Measurements from ENCODE around the gene SARDH. TPM values are rescaled to one million over a fixed set of nuclear protein-coding genes. Genes with fewer than 3 reads are reported as not detected.
"Not testable (repeated sequence)": the region's sequence is repeated elsewhere in the genome, so short reads cannot be mapped to it uniquely, and the experiment has no call there.

The SARDH gene
- total and polyA plus RNA-seq, 2 donors from 2014 or later, result 4.6 to 12.0 TPM

DNA sequence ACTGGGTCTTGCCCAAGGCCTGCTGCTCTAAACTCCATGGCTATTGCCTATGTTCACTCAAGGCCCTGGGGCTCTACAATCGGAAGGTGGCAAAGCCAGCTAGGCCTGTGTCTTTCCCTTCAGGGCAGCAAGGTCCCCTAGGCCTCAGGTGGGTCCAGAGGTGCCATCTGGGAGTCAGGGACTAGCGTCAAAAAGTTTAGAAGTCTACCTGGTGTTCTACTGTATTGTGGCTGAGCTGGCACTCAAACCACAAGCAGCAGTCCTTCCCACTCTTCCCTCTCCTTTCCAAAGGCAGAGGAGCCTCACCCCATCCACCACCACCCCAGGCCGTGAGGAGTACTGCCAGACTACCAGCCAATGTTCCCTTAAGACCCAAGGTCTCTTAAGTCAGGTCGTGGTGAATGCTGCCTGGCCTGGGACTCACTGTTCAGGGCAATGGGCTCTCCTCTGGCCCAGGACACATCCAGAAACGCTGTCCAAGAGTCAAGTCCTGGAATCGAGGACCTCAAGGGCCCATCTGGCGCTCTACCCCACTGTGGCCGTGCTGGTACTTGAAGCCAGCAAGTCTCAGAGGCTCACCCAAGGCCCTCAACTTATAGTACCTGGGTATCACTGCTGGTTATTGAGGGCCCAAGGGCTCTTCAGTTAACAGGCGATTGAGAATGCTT is 13.0 kb upstream of the SARDH start:
- no peaks in the 10 kb centered on the region for H3K27me3 ChIP-seq (ENCODE audit: control insufficient read depth, insufficient read depth, low read length)
- H3K9ac ChIP-seq (ENCODE audit: low read length in 3 of 3), result no peak overlapping the region
- intact Hi-C loops (cut with DNase I), result no loop called here
- H3K9me3 ChIP-seq (ENCODE audit: control insufficient read depth in 2 of 3, insufficient read depth in 1 of 3, low read length in 3 of 3), result no peaks in the 10 kb centered on the region
- H3K36me3 ChIP-seq (ENCODE audit: control insufficient read depth in 2 of 3, insufficient read depth in 3 of 3, low read length in 3 of 3), result no peaks in the 10 kb centered on the region
- FAIRE-seq (no peak), DNase-seq (peak in 1 of 5 donors; percentile 37)
- no peak overlapping the region for H3K27ac ChIP-seq (ENCODE audit: low read depth in 2 of 2, low read length in 2 of 2)
- TF ChIP-seq CTCF (IDR thresholded peaks at IDR 0.05; ENCODE audit: borderline replicate concordance, extremely low read depth, insufficient read depth), result no peak
- no peaks in the 10 kb centered on the region for H3K4me1 ChIP-seq (ENCODE audit: control insufficient read depth in 2 of 3, insufficient read depth in 2 of 3, low read depth in 1 of 3, low read length in 3 of 3)
- H3K4me3 ChIP-seq (ENCODE audit: low read length in 3 of 3), result no peak overlapping the region

DNA sequence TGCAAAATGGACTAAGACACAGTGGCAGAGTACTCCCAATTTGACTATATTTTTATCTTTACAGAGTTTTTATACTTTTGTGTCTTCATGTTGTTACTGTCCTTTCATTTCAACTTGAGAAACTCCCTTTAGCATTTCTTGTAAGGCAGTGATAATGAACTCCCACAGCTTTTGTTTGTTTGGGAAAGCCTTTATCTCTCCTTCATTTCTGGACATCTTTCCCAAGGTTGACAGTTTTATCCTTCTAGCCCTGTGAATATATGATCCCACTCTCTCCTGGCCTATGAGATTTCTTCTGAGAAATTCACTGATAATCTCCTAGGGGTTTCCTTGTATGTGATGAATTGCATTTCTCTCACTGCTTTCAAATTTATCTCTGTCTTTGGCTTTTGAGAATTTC is 9.2 kb upstream of the SARDH start:
- Histone ChIP-seq H3K9me3 (ENCODE audit: control insufficient read depth in 2 of 3, insufficient read depth in 1 of 3, low read length in 3 of 3) (no peaks in the 10 kb centered on the region), H3K36me3 (ENCODE audit: control insufficient read depth in 2 of 3, insufficient read depth in 3 of 3, low read length in 3 of 3) (no peaks in the 10 kb centered on the region), H3K9ac (ENCODE audit: low read length in 3 of 3) (no peak overlapping the region), H3K27me3 (ENCODE audit: control insufficient read depth, insufficient read depth, low read length) (no peaks in the 10 kb centered on the region), H3K27ac (ENCODE audit: low read depth in 2 of 2, low read length in 2 of 2) (no peak overlapping the region), H3K4me1 (ENCODE audit: control insufficient read depth in 2 of 3, insufficient read depth in 2 of 3, low read depth in 1 of 3, low read length in 3 of 3) (no peaks in the 10 kb centered on the region), H3K4me3 (ENCODE audit: low read length in 3 of 3) (no peak overlapping the region)
- intact Hi-C loops (cut with DNase I), result no loop called here
- TF ChIP-seq CTCF (IDR thresholded peaks at IDR 0.05; ENCODE audit: borderline replicate concordance, extremely low read depth, insufficient read depth), result no peak
- no peak for FAIRE-seq
- DNase-seq, result no peak

DNA sequence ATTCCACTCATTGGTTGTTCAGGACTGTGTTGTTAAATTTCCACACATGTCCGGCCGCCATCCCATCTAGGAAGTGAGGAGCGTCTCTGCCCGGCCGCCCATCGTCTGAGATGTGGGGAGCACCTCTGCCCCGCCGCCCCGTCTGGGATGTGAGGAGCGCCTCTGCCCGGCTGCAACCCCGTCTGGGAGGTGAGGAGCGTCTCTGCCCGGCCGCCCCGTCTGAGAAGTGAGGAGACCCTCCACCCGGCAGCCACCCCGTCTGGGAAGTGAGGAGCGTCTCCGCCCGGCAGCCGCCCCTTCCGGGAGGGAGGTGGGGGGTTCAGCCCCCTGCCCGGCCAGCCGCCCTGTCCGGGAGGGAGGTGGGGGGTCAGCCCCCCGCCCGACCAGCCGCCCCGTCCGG is 6.4 kb upstream of the SARDH start:
- H3K4me1 ChIP-seq (ENCODE audit: control insufficient read depth in 2 of 3, insufficient read depth in 2 of 3, low read depth in 1 of 3, low read length in 3 of 3); H3K9ac ChIP-seq (ENCODE audit: low read length in 3 of 3); H3K36me3 ChIP-seq (ENCODE audit: control insufficient read depth in 2 of 3, insufficient read depth in 3 of 3, low read length in 3 of 3); intact Hi-C loops (cut with DNase I); FAIRE-seq; H3K4me3 ChIP-seq (ENCODE audit: low read length in 3 of 3); H3K27ac ChIP-seq (ENCODE audit: low read depth in 2 of 2, low read length in 2 of 2); H3K9me3 ChIP-seq (ENCODE audit: control insufficient read depth in 2 of 3, insufficient read depth in 1 of 3, low read length in 3 of 3); H3K27me3 ChIP-seq (ENCODE audit: control insufficient read depth, insufficient read depth, low read length): not testable (repeated sequence)
- DNase-seq, result peak in 1 of 5 donors; percentile 34

DNA sequence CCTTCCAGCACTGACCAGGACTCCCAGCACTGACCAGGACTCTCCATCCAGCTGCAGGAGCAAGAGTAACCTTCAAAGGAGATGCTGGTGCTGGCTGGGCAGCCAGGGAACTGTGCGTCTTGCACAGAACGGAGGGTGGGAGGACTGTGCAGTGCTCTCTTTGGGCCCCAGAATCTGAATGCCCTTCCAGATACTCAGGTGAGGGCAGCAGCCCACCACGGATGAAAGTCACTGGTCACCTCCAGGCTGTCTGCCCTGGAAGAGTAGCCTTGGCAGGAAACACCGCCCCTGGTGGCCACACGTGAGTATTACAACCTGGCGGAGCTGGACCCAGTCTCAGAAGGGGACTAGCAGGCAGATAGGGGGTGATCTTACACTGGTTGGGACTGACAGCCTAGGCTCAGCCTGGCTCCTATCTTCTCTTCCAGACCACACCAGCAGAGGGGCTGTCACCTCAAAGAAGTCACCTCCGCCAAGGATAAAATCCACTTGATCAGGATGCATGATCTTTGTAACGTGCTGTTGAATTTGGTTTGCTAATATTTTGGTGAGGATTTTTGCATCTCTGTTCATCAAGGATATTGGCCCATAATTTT is 4.8 kb upstream of the SARDH start:
- DNase-seq (peak; percentile 83 to 91 (median 89)), FAIRE-seq (no peak)
- H3K27me3 ChIP-seq (ENCODE audit: control insufficient read depth, insufficient read depth, low read length), result no peaks in the 10 kb centered on the region
- peaks cover 0 to 5% (median 0%) of the 10 kb centered on the region in 3 donors for H3K4me1 ChIP-seq (ENCODE audit: control insufficient read depth in 2 of 3, insufficient read depth in 2 of 3, low read depth in 1 of 3, low read length in 3 of 3)
- no peak overlapping the region for H3K4me3 ChIP-seq (ENCODE audit: low read length in 3 of 3)
- intact Hi-C loops (cut with DNase I), result no loop called here
- no peaks in the 10 kb centered on the region for H3K36me3 ChIP-seq (ENCODE audit: control insufficient read depth in 2 of 3, insufficient read depth in 3 of 3, low read length in 3 of 3)
- TF ChIP-seq CTCF (IDR thresholded peaks at IDR 0.05; ENCODE audit: borderline replicate concordance, extremely low read depth, insufficient read depth), result peak; percentile 97
- no peak overlapping the region for H3K27ac ChIP-seq (ENCODE audit: low read depth in 2 of 2, low read length in 2 of 2)
- H3K9me3 ChIP-seq (ENCODE audit: control insufficient read depth in 2 of 3, insufficient read depth in 1 of 3, low read length in 3 of 3), result no peaks in the 10 kb centered on the region
- H3K9ac ChIP-seq (ENCODE audit: low read length in 3 of 3), result no peak overlapping the region

Data from kidney (tissue), 14 donors.